Nephron progenitor cell (in vitro differentiated cells): ENCODE results near the gene IL1A.

Experiments used
- DNase-seq: peaks from one replicate; pipeline ENCODE4 v3.0.0; 2021
- H3K27ac Mint-ChIP-seq: 2 replicates; pipeline ENCODE4 v1.8.0; 2021; ENCODE audit warnings: mild to moderate bottlenecking, moderate library complexity, mixed read lengths
- H3K27me3 Mint-ChIP-seq: 2 replicates; pipeline ENCODE4 v1.8.0; 2021; ENCODE audit warnings: mild to moderate bottlenecking, low read depth, mixed read lengths; ENCODE audit not compliant: poor library complexity
- H3K36me3 Mint-ChIP-seq: 2 replicates; pipeline ENCODE4 v1.8.0; 2021; ENCODE audit warnings: low read depth, mixed read lengths
- H3K4me1 Mint-ChIP-seq: 2 replicates; pipeline ENCODE4 v1.8.0; 2021; ENCODE audit warnings: mixed read lengths
- H3K4me3 Mint-ChIP-seq: 2 replicates; pipeline ENCODE4 v1.8.0; 2021; ENCODE audit warnings: mild to moderate bottlenecking, moderate library complexity, mixed read lengths
- H3K9me3 Mint-ChIP-seq: 2 replicates; pipeline ENCODE4 v1.8.0; 2021; ENCODE audit warnings: mild to moderate bottlenecking, moderate library complexity, mixed read lengths
- CTCF ChIP-seq: fragments of 200-600 bp; sonication (generic); IDR thresholded peaks from 2 replicates; pipeline ENCODE4 v1.5.0; 2021; ENCODE audit warnings: antibody characterized with exemption

The IL1A gene

DNA sequence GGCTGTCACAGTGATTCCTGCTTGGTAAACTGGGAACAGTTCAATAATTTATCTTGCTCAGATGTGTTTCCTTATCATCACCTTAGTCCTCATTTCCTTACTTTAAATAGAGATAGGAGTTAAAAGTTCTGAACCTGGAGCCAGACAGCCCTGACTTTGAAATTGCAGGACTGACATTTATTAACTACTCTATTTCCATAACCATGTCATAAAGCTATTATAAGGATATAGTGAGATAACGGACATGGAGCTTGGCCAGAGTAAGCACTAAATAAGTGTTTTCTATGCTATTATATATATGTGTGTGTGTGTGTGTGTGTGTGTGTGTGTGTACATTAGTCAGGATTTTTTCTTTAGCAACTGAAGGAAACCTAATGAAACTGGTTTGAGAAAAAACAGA lies 50.4 kb downstream of the IL1A start:
- Mint-ChIP-seq H3K4me1 (no peaks in the 10 kb centered on the region), H3K4me3 (no peak overlapping the region), H3K36me3 (peaks cover 23% of the 10 kb centered on the region), H3K27me3 (peaks cover 7% of the 10 kb centered on the region), H3K27ac (no peak overlapping the region), H3K9me3 (no peaks in the 10 kb centered on the region)
- TF ChIP-seq CTCF = no peak
- no peak for DNase-seq

- peaks cover 9% of the 10 kb centered on the region for H3K27me3 Mint-ChIP-seq
- no peak for DNase-seq
- no peak for TF ChIP-seq CTCF
- H3K36me3 Mint-ChIP-seq = peaks cover 19% of the 10 kb centered on the region
- no peak overlapping the region for H3K4me3 Mint-ChIP-seq
- no peaks in the 10 kb centered on the region for H3K4me1 Mint-ChIP-seq
- no peaks in the 10 kb centered on the region for H3K9me3 Mint-ChIP-seq
- H3K27ac Mint-ChIP-seq = no peak overlapping the region
Measured at GRCh38 chr2:112733456-112733855, 50.8 kb downstream of the IL1A start.

GRCh38 chr2:112731479-112731878 lies 52.8 kb downstream of the IL1A start:
- Mint-ChIP-seq H3K27me3 (peaks cover 20% of the 10 kb centered on the region), H3K9me3 (no peaks in the 10 kb centered on the region), H3K27ac (no peak overlapping the region), H3K4me3 (no peak overlapping the region), H3K4me1 (no peaks in the 10 kb centered on the region), H3K36me3 (peaks cover under 1% of the 10 kb centered on the region)
- DNase-seq = no peak
- no peak for TF ChIP-seq CTCF

GRCh38 chr2:112730791-112731190 lies 53.5 kb downstream of the IL1A start:
- H3K27me3 Mint-ChIP-seq = peaks cover 20% of the 10 kb centered on the region
- DNase-seq = no peak
- H3K4me1 Mint-ChIP-seq = no peaks in the 10 kb centered on the region
- H3K27ac Mint-ChIP-seq = no peak overlapping the region
- no peak overlapping the region for H3K4me3 Mint-ChIP-seq
- H3K9me3 Mint-ChIP-seq = no peaks in the 10 kb centered on the region
- TF ChIP-seq CTCF = no peak
- H3K36me3 Mint-ChIP-seq = no peaks in the 10 kb centered on the region

- no peaks in the 10 kb centered on the region for H3K9me3 Mint-ChIP-seq
- H3K27me3 Mint-ChIP-seq = peaks cover 20% of the 10 kb centered on the region
- no peak overlapping the region for H3K27ac Mint-ChIP-seq
- no peak for DNase-seq
- H3K4me3 Mint-ChIP-seq = no peak overlapping the region
- no peaks in the 10 kb centered on the region for H3K36me3 Mint-ChIP-seq
- TF ChIP-seq CTCF = no peak
- H3K4me1 Mint-ChIP-seq = no peaks in the 10 kb centered on the region
Measured at GRCh38 chr2:112730216-112730615, 54.1 kb downstream of the IL1A start.

- Mint-ChIP-seq H3K4me1 (no peaks in the 10 kb centered on the region), H3K27me3 (peaks cover 20% of the 10 kb centered on the region), H3K36me3 (no peaks in the 10 kb centered on the region), H3K27ac (no peak overlapping the region), H3K4me3 (no peak overlapping the region), H3K9me3 (no peaks in the 10 kb centered on the region)
- TF ChIP-seq CTCF = no peak
- DNase-seq = no peak
Measured at GRCh38 chr2:112728378-112729175, 55.7 kb downstream of the IL1A start.
